ENCODE data around the gene ZNF43. TPM values are rescaled to one million over a fixed set of nuclear protein-coding genes. Genes with fewer than 3 reads are reported as not detected.
"Not testable (repeated sequence)": the region's sequence is repeated elsewhere in the genome, so short reads cannot be mapped to it uniquely, and the experiment has no call there.

The ZNF43 gene
- 0.16 and 0.22 TPM in 2 replicates for total RNA-seq (2014; rRNA removed; shearing (Covaris generic))

GRCh38 chr19:21835810-21836444 lies at the start of gene ZNF43:
TSS of gene ZNF43 (minus strand) at chr19:21836182. CDS start at chr19:21836038, 144 bp downstream.
- no peak for DNase-seq (ENCODE audit: low spot score)

GRCh38 chr19:21885516-21885915 lies 49.5 kb upstream of the ZNF43 start:
- not testable (repeated sequence) for DNase-seq (ENCODE audit: low spot score)

- not testable (repeated sequence) for DNase-seq (ENCODE audit: low spot score)
Observed at GRCh38 chr19:21884786-21885185, 48.8 kb upstream of the ZNF43 start.

GRCh38 chr19:21883516-21883915 lies 47.5 kb upstream of the ZNF43 start:
- no peak for DNase-seq (ENCODE audit: low spot score)

- not testable (repeated sequence) for DNase-seq (ENCODE audit: low spot score)
Observed at GRCh38 chr19:21880761-21881160, 44.8 kb upstream of the ZNF43 start.

- DNase-seq (ENCODE audit: low spot score), result no peak
Observed at GRCh38 chr19:21878646-21879045, 42.7 kb upstream of the ZNF43 start.

GRCh38 chr19:21877976-21878375 lies 42.0 kb upstream of the ZNF43 start:
- DNase-seq (ENCODE audit: low spot score), result no peak

- DNase-seq (ENCODE audit: low spot score), result not testable (repeated sequence)
Observed at GRCh38 chr19:21876608-21877007, 40.6 kb upstream of the ZNF43 start.

- no peak for DNase-seq (ENCODE audit: low spot score)
Observed at GRCh38 chr19:21856773-21857514, 21.0 kb upstream of the ZNF43 start.

GRCh38 chr19:21851596-21852345 lies 15.8 kb upstream of the ZNF43 start:
- DNase-seq (ENCODE audit: low spot score), result no peak

GRCh38 chr19:21850656-21851255 lies 14.8 kb upstream of the ZNF43 start:
- no peak for DNase-seq (ENCODE audit: low spot score)

GRCh38 chr19:21848706-21849105 lies 12.7 kb upstream of the ZNF43 start:
- DNase-seq (ENCODE audit: low spot score), result peak; percentile 10

- DNase-seq (ENCODE audit: low spot score), result no peak
Observed at GRCh38 chr19:21843081-21843480, 7.1 kb upstream of the ZNF43 start.

- DNase-seq (ENCODE audit: low spot score), result no peak
Observed at GRCh38 chr19:21841488-21842097, 5.6 kb upstream of the ZNF43 start.

- no peak for DNase-seq (ENCODE audit: low spot score)
Observed at GRCh38 chr19:21841081-21841480, 5.1 kb upstream of the ZNF43 start.

GRCh38 chr19:21839976-21840375 lies 4.0 kb upstream of the ZNF43 start:
- DNase-seq (ENCODE audit: low spot score), result no peak

- no peak for DNase-seq (ENCODE audit: low spot score)
Observed at GRCh38 chr19:21838646-21839045, 2.7 kb upstream of the ZNF43 start.

- DNase-seq (ENCODE audit: low spot score), result no peak
Observed at GRCh38 chr19:21835429-21835809, 563 bp downstream of the ZNF43 start.

- no peak for DNase-seq (ENCODE audit: low spot score)
Observed at GRCh38 chr19:21833733-21834132, 2.2 kb downstream of the ZNF43 start.

- no peak for DNase-seq (ENCODE audit: low spot score)
Observed at GRCh38 chr19:21824679-21825078, 11.3 kb downstream of the ZNF43 start.

GRCh38 chr19:21823224-21823623 lies 12.8 kb downstream of the ZNF43 start:
- no peak for DNase-seq (ENCODE audit: low spot score)

- DNase-seq (ENCODE audit: low spot score), result no peak
Observed at GRCh38 chr19:21812448-21812847, 23.5 kb downstream of the ZNF43 start.

All from A172 (cell line).